ENCODE measurements around the gene FBF1.
A peak's percentile ranks its signal among the peaks of the same experiment; 100 is the strongest.

- TF ChIP-seq CTCF (IDR thresholded peaks at IDR 0.05; ENCODE audit: low read depth, low read length, poor library complexity, severe bottlenecking) (peak; percentile 87), EZH2phosphoT487 (IDR thresholded peaks at IDR 0.05; ENCODE audit: borderline replicate concordance, low read length) (no peak)
Observed at GRCh38 chr17:75904749-75905521, 35.9 kb downstream of the FBF1 start, which contains the start of gene MRPL38.
